Measurements from ENCODE around the gene ZRANB2. TPM values are rescaled to one million over a fixed set of nuclear protein-coding genes. Genes with fewer than 3 reads are reported as not detected.

ZRANB2 gene
- polyA plus RNA-seq, 4 donors, result 169 to 202 (median 195) TPM

GRCh38 chr1:71031426-71031825 lies 49.4 kb downstream of the ZRANB2 start:
- DNase-seq (ENCODE audit: low read depth in 4 of 4, low spot score in 3 of 4), result no peak

DNA sequence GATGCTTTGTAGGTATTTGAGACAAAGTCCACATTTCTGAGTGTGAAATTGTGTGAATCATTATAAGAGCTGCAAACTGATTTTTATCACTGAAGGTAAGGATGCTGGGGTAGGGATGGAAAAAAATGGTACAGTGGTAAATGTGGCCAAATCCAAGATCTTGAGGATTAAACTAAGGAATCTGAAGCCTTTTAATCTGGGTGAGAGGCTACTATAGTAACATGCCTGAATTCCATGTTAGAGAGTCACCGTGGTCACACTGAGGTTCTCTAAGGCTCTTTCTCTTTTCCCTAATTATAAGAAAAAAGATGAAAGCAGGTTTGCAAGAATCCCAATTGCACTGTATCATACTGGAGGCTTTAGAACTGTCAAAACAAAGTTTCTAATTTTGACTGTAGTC lies 50.8 kb downstream of the ZRANB2 start:
- no peak for DNase-seq (ENCODE audit: low read depth in 4 of 4, low spot score in 3 of 4)

- DNase-seq (ENCODE audit: low read depth in 4 of 4, low spot score in 3 of 4), result no peak
Observed at GRCh38 chr1:71028981-71029380, 51.9 kb downstream of the ZRANB2 start.

DNA sequence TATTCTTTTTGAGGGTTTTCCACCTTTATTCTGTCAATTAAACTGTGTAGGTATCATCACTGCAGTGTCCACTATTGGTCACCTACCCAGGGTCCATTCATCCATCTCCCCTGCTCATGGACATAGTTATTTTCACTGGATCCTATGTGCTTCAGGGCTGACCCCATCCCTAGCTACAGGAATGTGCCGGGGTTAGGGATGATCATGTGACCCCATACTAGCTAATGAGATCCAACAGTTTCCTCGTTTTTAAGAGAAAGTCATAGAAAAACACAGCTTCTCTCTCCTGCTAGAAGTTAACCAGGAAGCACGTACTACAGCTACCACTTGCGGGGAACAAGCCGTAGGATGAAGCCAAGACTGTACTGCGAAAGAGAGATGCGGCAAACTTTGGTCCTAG lies 52.8 kb downstream of the ZRANB2 start:
- DNase-seq (ENCODE audit: low read depth in 4 of 4, low spot score in 3 of 4), result no peak

GRCh38 chr1:71026093-71026492 lies 54.7 kb downstream of the ZRANB2 start:
- DNase-seq (ENCODE audit: low read depth in 4 of 4, low spot score in 3 of 4), result no peak

DNA sequence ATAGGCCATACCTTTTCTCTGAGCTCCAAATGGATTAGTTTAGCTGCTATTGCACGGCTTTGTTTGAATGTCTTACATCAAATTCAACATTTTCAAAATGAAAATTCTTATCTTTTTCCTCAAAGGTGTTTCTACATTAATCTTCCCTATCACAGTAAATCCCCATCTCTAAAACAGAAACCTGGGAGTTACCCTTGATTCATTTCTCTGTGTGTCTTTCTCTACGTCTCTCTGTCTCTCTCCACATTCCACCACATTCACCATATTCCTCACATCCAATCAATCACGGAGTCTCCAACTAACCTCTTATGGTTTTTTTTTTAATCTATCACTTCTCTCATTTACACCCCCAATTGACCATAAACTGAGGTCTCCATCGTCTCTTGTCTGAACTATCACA lies 57.3 kb downstream of the ZRANB2 start:
- no peak for DNase-seq (ENCODE audit: low read depth in 4 of 4, low spot score in 3 of 4)

DNA sequence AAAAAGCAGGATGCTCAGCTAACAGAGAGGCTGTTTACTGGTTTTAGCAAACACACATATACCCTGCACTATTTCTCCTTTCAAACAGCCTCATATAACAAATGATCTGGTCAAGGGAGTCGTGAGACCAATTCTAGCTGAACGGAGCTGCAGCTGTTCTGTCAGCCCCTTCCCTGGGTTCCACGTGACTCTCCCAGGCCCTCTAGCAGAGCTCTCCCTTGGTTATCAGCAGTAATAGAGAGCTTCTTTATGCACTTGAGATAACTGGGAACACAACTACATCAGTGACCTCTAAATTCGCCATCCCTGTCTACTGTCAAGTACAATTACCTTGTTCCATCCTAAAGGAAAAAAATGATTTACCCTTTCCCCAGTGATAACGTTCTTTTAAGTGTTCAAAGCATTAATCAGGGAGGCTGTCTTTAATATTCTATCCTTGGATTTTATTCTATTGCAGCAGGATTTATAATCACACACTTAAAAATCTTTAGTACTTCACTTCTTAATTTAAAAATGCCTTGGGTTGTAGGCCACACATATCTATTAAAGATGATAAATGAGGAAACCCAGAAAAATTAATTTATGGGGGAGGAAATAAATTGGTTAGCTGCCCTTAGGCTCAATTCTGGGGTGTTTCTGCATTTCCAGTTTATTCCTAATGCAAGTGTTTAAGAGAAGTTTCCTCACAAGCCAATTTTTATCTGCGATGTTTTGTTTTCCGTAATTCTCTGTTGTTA lies 61.4 kb downstream of the ZRANB2 start:
- no peak for DNase-seq (ENCODE audit: low read depth in 4 of 4, low spot score in 3 of 4)

DNA sequence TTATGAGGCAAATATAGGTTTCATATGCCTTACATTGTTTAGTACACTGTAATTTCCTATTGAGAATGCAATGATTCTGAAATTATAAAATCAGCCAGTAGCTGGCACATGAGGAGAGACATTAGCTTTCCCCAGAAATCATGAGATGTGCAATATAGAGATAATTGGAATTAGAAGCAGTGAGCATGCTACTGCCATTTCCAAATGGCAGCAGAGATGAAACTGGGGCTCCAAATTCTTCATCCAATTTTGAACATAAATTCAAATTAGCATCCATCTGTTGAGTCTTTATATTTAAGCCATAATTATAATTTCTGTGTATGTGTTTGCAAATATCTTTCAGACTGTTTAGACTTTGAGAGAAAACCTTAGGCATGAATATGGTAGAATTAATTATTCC lies 62.0 kb downstream of the ZRANB2 start:
- no peak for DNase-seq (ENCODE audit: low read depth in 4 of 4, low spot score in 3 of 4)

DNA sequence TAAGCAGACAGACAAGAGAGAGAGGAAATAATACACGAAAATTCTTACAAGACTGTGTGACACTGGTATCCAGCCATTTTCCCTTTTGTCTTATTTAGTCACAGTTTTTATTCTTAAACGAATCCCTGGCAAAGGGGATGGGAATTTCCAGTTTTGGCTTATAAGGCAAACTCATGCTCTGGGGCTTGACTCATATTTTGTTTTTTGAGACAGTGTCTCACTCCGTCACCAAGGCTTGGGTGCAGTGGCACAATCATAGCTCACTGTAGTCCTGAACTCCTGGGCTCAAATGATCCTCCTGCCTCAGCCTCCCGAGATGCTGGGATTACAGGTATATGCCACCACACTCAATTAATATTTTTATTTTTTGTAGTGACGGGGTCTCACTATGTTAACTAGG lies 65.1 kb downstream of the ZRANB2 start:
- DNase-seq (ENCODE audit: low read depth in 4 of 4, low spot score in 3 of 4), result no peak

GRCh38 chr1:71014178-71014579 lies 66.7 kb downstream of the ZRANB2 start:
- DNase-seq (ENCODE audit: low read depth in 4 of 4, low spot score in 3 of 4), result no peak

Other genes starting within 250 kb of the ZRANB2 start
- 10 to 100 TPM; 51.5 to 61.9 (median 55.6) TPM for gene PTGER3, start 33.2 kb downstream of the ZRANB2 start, polyA plus RNA-seq (ENCODE audit: insufficient read length in 4 of 4)

All from right renal pelvis (tissue), 4 donors.